Gastroesophageal sphincter (tissue), 4 donors: ENCODE data around the gene ZHX3. TPM values are rescaled to one million over a fixed set of nuclear protein-coding genes. Genes with fewer than 3 reads are reported as not detected.

ENCODE experiments used
- ATAC-seq: fragments of 150-250 bp; one replicate; pipeline ENCODE4 v1.9.1; 2016; ENCODE audit warnings: mild to moderate bottlenecking, moderate library complexity
- H3K27ac ChIP-seq, 4 donors: fragments of 200-600 bp; sonication (generic) in 3 of 4; 1 replicate in 3 of 4; 2 replicates in 1 of 4; pipeline ENCODE4 v1.5.1; 2016 to 2019
- H3K27me3 ChIP-seq: fragments of 200-600 bp; sonication (generic); one replicate; pipeline ENCODE4 v1.5.1; 2019
- H3K36me3 ChIP-seq, 2 donors: fragments of 200-600 bp; sonication (generic); one replicate each; pipeline ENCODE4 v1.5.1; 2019; ENCODE audit warnings: control low read depth in 1 of 2
- H3K4me1 ChIP-seq, 3 donors: fragments of 200-600 bp; sonication (generic); 1 replicate in 2 of 3; 2 replicates in 1 of 3; pipeline ENCODE4 v1.5.1; 2016 to 2019; ENCODE audit warnings: control low read depth in 2 of 3
- H3K4me3 ChIP-seq, 2 donors: fragments of 200-600 bp; sonication (generic); one replicate each; pipeline ENCODE4 v1.5.1; 2019; ENCODE audit warnings: mild to moderate bottlenecking in 1 of 2, moderate library complexity in 1 of 2
- H3K9me3 ChIP-seq, 3 donors: fragments of 200-600 bp; sonication (generic); one replicate each; pipeline ENCODE4 v1.5.1; 2017 to 2019; ENCODE audit warnings: control low read depth in 2 of 3
- CTCF ChIP-seq, 4 experiments: fragments of 200-600 bp in 2 of 4; fragments of 450-650 bp in 2 of 4; sonication (generic) in 1 of 4; IDR thresholded peaks; one replicate each; pipeline ENCODE4 v1.5.1; 2017 to 2019; ENCODE audit warnings: antibody characterized with exemption in 4 of 4, mild to moderate bottlenecking in 2 of 4, moderate library complexity in 2 of 4
- EP300 ChIP-seq: sonication (generic); formaldehyde crosslinking; IDR thresholded peaks from one replicate; pipeline ENCODE4 v1.6.1; 2017; ENCODE audit warnings: antibody characterized with exemption, mild to moderate bottlenecking
- POLR2A ChIP-seq, 2 donors: fragments of 450-650 bp; IDR thresholded peaks; one replicate each; pipeline ENCODE4 v1.6.1; 2017; ENCODE audit warnings: antibody characterized with exemption in 2 of 2, mild to moderate bottlenecking in 2 of 2, moderate library complexity in 1 of 2
- POLR2AphosphoS5 ChIP-seq: sonication (generic); formaldehyde crosslinking; IDR thresholded peaks from one replicate; pipeline ENCODE4 v1.6.1; 2017; ENCODE audit warnings: antibody characterized with exemption
- whole genome bisulfite sequencing, 2 donors: methylation state at CpG; one replicate each; pipeline ENCODE4 v1.1.5; 2018; ENCODE audit warnings: low coverage in 1 of 2; 5-methylcytosine and 5-hydroxymethylcytosine counted together
- total RNA-seq, 4 donors: library from RNA; depleted of rRNA; stranded (reverse); fragments of >200 nt; gene quantifications; one replicate each; pipeline ENCODE4 v1.1.0, GENCODE V29; 2016

The ZHX3 gene
- total RNA-seq, 4 donors from 2014 or later = 121 to 183 (median 155) TPM

- Histone ChIP-seq H3K27me3 (no peaks in the 10 kb centered on the region), H3K27ac (no peak overlapping the region), H3K4me1 (peaks cover 0 to 32% (median 0%) of the 10 kb centered on the region in 3 donors), H3K9me3 (no peaks in the 10 kb centered on the region), H3K36me3 (no peaks in the 10 kb centered on the region), H3K4me3 (no peak overlapping the region)
- no peak for ATAC-seq
- 87 to 91% methylated on average over 3 of the region's 3 CpGs for WGBS, 2 donors
- TF ChIP-seq CTCF (IDR thresholded peaks at IDR 0.05) = no peak
- TF ChIP-seq POLR2AphosphoS5 = no peak
- no peak for TF ChIP-seq EP300
- TF ChIP-seq POLR2A (IDR thresholded peaks at IDR 0.05) = no peak
Measured at GRCh38 chr20:41258474-41258873, 59.1 kb downstream of the ZHX3 start.

- Histone ChIP-seq H3K4me3 (no peak overlapping the region), H3K27me3 (no peaks in the 10 kb centered on the region), H3K36me3 (no peaks in the 10 kb centered on the region), H3K4me1 (peaks cover 0 to 37% (median 0%) of the 10 kb centered on the region in 3 donors), H3K9me3 (no peaks in the 10 kb centered on the region), H3K27ac (no peak overlapping the region)
- ATAC-seq = no peak
- WGBS, 2 donors = 87 to 98% methylated on average over 4 to 5 of the region's 5 CpGs
- TF ChIP-seq EP300 (no peak), POLR2AphosphoS5 (no peak), CTCF (IDR thresholded peaks at IDR 0.05) (no peak), POLR2A (IDR thresholded peaks at IDR 0.05) (no peak)
Measured at GRCh38 chr20:41256516-41256915, 61.0 kb downstream of the ZHX3 start.

GRCh38 chr20:41255655-41256054, 61.9 kb downstream of the ZHX3 start:
- Histone ChIP-seq H3K4me3 (no peak overlapping the region), H3K9me3 (no peaks in the 10 kb centered on the region), H3K4me1 (peaks cover 0 to 40% (median 4%) of the 10 kb centered on the region in 3 donors), H3K27me3 (no peaks in the 10 kb centered on the region), H3K27ac (no peak overlapping the region), H3K36me3 (no peaks in the 10 kb centered on the region)
- ATAC-seq = no peak
- WGBS, 2 donors = 87% methylated on average over 1 of the region's 1 CpG; no CpG with 5 or more reads in 1 of the 2 donors
- TF ChIP-seq POLR2A (IDR thresholded peaks at IDR 0.05) (no peak), EP300 (no peak), CTCF (IDR thresholded peaks at IDR 0.05) (no peak), POLR2AphosphoS5 (no peak)

- Histone ChIP-seq H3K9me3 (no peaks in the 10 kb centered on the region), H3K4me1 (peaks cover 44 to 94% (median 55%) of the 10 kb centered on the region in 3 donors), H3K4me3 (peak overlapping the region in 1 of 2 donors; percentile 3), H3K27ac (peak overlapping the region; percentile 92 to 100 (median 96)), H3K27me3 (no peaks in the 10 kb centered on the region), H3K36me3 (no peaks in the 10 kb centered on the region)
- WGBS, 2 donors = 0 to 25% methylated on average over 3 to 9 of the region's 9 CpGs
- peak; percentile 87 for ATAC-seq
- TF ChIP-seq EP300 (no peak), POLR2AphosphoS5 (peak; percentile 79), CTCF (IDR thresholded peaks at IDR 0.05) (peak in 3 of 4 experiments; percentile 31 to 55 (median 43)), POLR2A (IDR thresholded peaks at IDR 0.05) (no peak)
Measured at GRCh38 chr20:41249411-41250281, 67.9 kb downstream of the ZHX3 start.
